DMS114 treated with DMSO at 0.1 percent for 48 hours (cell line): ENCODE results near the gene GPRIN2.
"Not testable (repeated sequence)": the region's sequence is repeated elsewhere in the genome, so short reads cannot be mapped to it uniquely, and the experiment has no call there.

ENCODE experiments used
- DNase-seq: peaks from one replicate; lab custom pipeline; 2025; ENCODE audit not compliant: unreplicated experiment; lab: John Stamatoyannopoulos, UW

GPRIN2 gene

GRCh38 chr10:46522295-46523118, 34.0 kb downstream of the GPRIN2 start:
- DNase-seq: no peak

GRCh38 chr10:46520941-46521340, 35.5 kb downstream of the GPRIN2 start:
- DNase-seq: no peak

GRCh38 chr10:46520381-46520780, 36.1 kb downstream of the GPRIN2 start:
- DNase-seq: no peak

- DNase-seq: no peak
Observed at GRCh38 chr10:46518028-46518725, 38.3 kb downstream of the GPRIN2 start.

- DNase-seq: no peak
Observed at GRCh38 chr10:46517541-46517940, 38.9 kb downstream of the GPRIN2 start.

- DNase-seq: no peak
Observed at GRCh38 chr10:46516660-46517416, 39.6 kb downstream of the GPRIN2 start.

GRCh38 chr10:46515793-46516192, 40.7 kb downstream of the GPRIN2 start:
- no peak for DNase-seq

- DNase-seq: no peak
Observed at GRCh38 chr10:46515366-46515765, 41.1 kb downstream of the GPRIN2 start.

- no peak for DNase-seq
Observed at GRCh38 chr10:46514899-46515298, 41.6 kb downstream of the GPRIN2 start.

GRCh38 chr10:46514431-46514861, 42.0 kb downstream of the GPRIN2 start:
- no peak for DNase-seq

GRCh38 chr10:46513333-46513732, 43.1 kb downstream of the GPRIN2 start:
- not testable (repeated sequence) for DNase-seq

- not testable (repeated sequence) for DNase-seq
Observed at GRCh38 chr10:46512725-46513124, 43.7 kb downstream of the GPRIN2 start.

- not testable (repeated sequence) for DNase-seq
Observed at GRCh38 chr10:46512002-46512401, 44.5 kb downstream of the GPRIN2 start.
